Measurements from ENCODE around the gene SPAST. TPM values are rescaled to one million over a fixed set of nuclear protein-coding genes. Genes with fewer than 3 reads are reported as not detected.
"Not testable (repeated sequence)": the region's sequence is repeated elsewhere in the genome, so short reads cannot be mapped to it uniquely, and the experiment has no call there.

The SPAST gene
- total RNA-seq, 1 donor from 2014 or later, result 44.5 TPM

- Mint-ChIP-seq H3K9me3 (ENCODE audit: unreplicated experiment) (peaks cover 6% of the 10 kb centered on the region), H3K4me3 (ENCODE audit: unreplicated experiment) (no peak overlapping the region), H3K4me1 (ENCODE audit: low read depth, unreplicated experiment) (peaks cover under 1% of the 10 kb centered on the region), H3K27me3 (ENCODE audit: unreplicated experiment) (peaks cover 4% of the 10 kb centered on the region), H3K36me3 (ENCODE audit: unreplicated experiment) (no peaks in the 10 kb centered on the region), H3K27ac (ENCODE audit: unreplicated experiment) (no peak overlapping the region)
- TF ChIP-seq CTCF (IDR thresholded peaks at IDR 0.05; ENCODE audit: partially characterized antibody, unreplicated experiment), result no peak
- no peak for DNase-seq
Measured at GRCh38 chr2:32161296-32161695, 97.9 kb downstream of the SPAST start.

GRCh38 chr2:32164254-32164653 is 100.9 kb downstream of the SPAST start:
- not testable (repeated sequence) for H3K4me1 Mint-ChIP-seq (ENCODE audit: low read depth, unreplicated experiment); H3K9me3 Mint-ChIP-seq (ENCODE audit: unreplicated experiment); H3K27ac Mint-ChIP-seq (ENCODE audit: unreplicated experiment); H3K36me3 Mint-ChIP-seq (ENCODE audit: unreplicated experiment); DNase-seq; H3K27me3 Mint-ChIP-seq (ENCODE audit: unreplicated experiment)
- H3K4me3 Mint-ChIP-seq (ENCODE audit: unreplicated experiment), result peak overlapping the region; percentile 100

GRCh38 chr2:32165027-32165347 is 101.6 kb downstream of the SPAST start:
- H3K4me1 Mint-ChIP-seq (ENCODE audit: low read depth, unreplicated experiment); H3K27me3 Mint-ChIP-seq (ENCODE audit: unreplicated experiment); H3K27ac Mint-ChIP-seq (ENCODE audit: unreplicated experiment); H3K36me3 Mint-ChIP-seq (ENCODE audit: unreplicated experiment); H3K9me3 Mint-ChIP-seq (ENCODE audit: unreplicated experiment); DNase-seq: not testable (repeated sequence)
- H3K4me3 Mint-ChIP-seq (ENCODE audit: unreplicated experiment), result peak overlapping the region; percentile 100

GRCh38 chr2:32166115-32166574 is 102.8 kb downstream of the SPAST start:
- H3K27ac Mint-ChIP-seq (ENCODE audit: unreplicated experiment), result peak overlapping the region; percentile 90
- no peak for TF ChIP-seq CTCF (IDR thresholded peaks at IDR 0.05; ENCODE audit: partially characterized antibody, unreplicated experiment)
- peaks cover 6% of the 10 kb centered on the region for H3K9me3 Mint-ChIP-seq (ENCODE audit: unreplicated experiment)
- DNase-seq, result no peak
- peak overlapping the region; percentile 100 for H3K4me3 Mint-ChIP-seq (ENCODE audit: unreplicated experiment)
- peaks cover 4% of the 10 kb centered on the region for H3K27me3 Mint-ChIP-seq (ENCODE audit: unreplicated experiment)
- H3K36me3 Mint-ChIP-seq (ENCODE audit: unreplicated experiment), result no peaks in the 10 kb centered on the region
- peaks cover 6% of the 10 kb centered on the region for H3K4me1 Mint-ChIP-seq (ENCODE audit: low read depth, unreplicated experiment)

- H3K27ac Mint-ChIP-seq (ENCODE audit: unreplicated experiment), result no peak overlapping the region
Measured at GRCh38 chr2:32168513-32168912, 105.2 kb downstream of the SPAST start.

GRCh38 chr2:32172870-32173269 is 109.5 kb downstream of the SPAST start:
- Mint-ChIP-seq H3K4me1 (ENCODE audit: low read depth, unreplicated experiment) (no peaks in the 10 kb centered on the region), H3K4me3 (ENCODE audit: unreplicated experiment) (no peak overlapping the region), H3K27me3 (ENCODE audit: unreplicated experiment) (no peaks in the 10 kb centered on the region), H3K9me3 (ENCODE audit: unreplicated experiment) (peaks cover 1% of the 10 kb centered on the region), H3K36me3 (ENCODE audit: unreplicated experiment) (no peaks in the 10 kb centered on the region), H3K27ac (ENCODE audit: unreplicated experiment) (no peak overlapping the region)
- no peak for DNase-seq
- no peak for TF ChIP-seq CTCF (IDR thresholded peaks at IDR 0.05; ENCODE audit: partially characterized antibody, unreplicated experiment)

More at GRCh38 chr2:32168513-32168912, 105.2 kb downstream of the SPAST start:
- Mint-ChIP-seq H3K9me3 (ENCODE audit: unreplicated experiment) (peaks cover 6% of the 10 kb centered on the region), H3K4me1 (ENCODE audit: low read depth, unreplicated experiment) (peaks cover 6% of the 10 kb centered on the region), H3K27me3 (ENCODE audit: unreplicated experiment) (peaks cover 4% of the 10 kb centered on the region), H3K4me3 (ENCODE audit: unreplicated experiment) (no peak overlapping the region), H3K36me3 (ENCODE audit: unreplicated experiment) (no peaks in the 10 kb centered on the region)
- TF ChIP-seq CTCF (IDR thresholded peaks at IDR 0.05; ENCODE audit: partially characterized antibody, unreplicated experiment), result no peak
- no peak for DNase-seq

Measured in glutamatergic neuron (in vitro differentiated cells).